Breast epithelium (tissue), 3 donors: Measurements from ENCODE around the gene PAM16.

Experiments
- CTCF ChIP-seq, 3 donors: fragments of 450-650 bp; IDR thresholded peaks; one replicate each; pipeline ENCODE4 v1.5.1; 2016 to 2017; ENCODE audit warnings: antibody characterized with exemption in 3 of 3, mild to moderate bottlenecking in 3 of 3, moderate library complexity in 3 of 3
- POLR2A ChIP-seq: fragments of 450-650 bp; IDR thresholded peaks from one replicate; pipeline ENCODE4 v1.6.1; 2016; ENCODE audit warnings: antibody characterized with exemption, mild to moderate bottlenecking, moderate library complexity
- POLR2AphosphoS5 ChIP-seq, 3 donors: sonication (generic); formaldehyde crosslinking; IDR thresholded peaks; one replicate each; pipeline ENCODE4 v1.6.1; 2017; ENCODE audit warnings: antibody characterized with exemption in 3 of 3

GRCh38 chr16:4316108-4316863 lies 34.8 kb downstream of the PAM16 start:
- no peak for TF ChIP-seq CTCF (IDR thresholded peaks at IDR 0.05)
- TF ChIP-seq POLR2A = no peak
- no peak for TF ChIP-seq POLR2AphosphoS5 (IDR thresholded peaks at IDR 0.05)
